Endodermal cell (in vitro differentiated cells): ENCODE measurements around the gene ARHGAP29. TPM values are rescaled to one million over a fixed set of nuclear protein-coding genes. Genes with fewer than 3 reads are reported as not detected.

Source experiments
- DNase-seq: peaks from one replicate; pipeline ENCODE4 v3.0.0-alpha.2; 2017
- H3K27ac ChIP-seq: 2 replicates; pipeline ENCODE4 v1.5.1; 2013; ENCODE audit warnings: mild to moderate bottlenecking, low read depth, low read length, moderate library complexity
- H3K27me3 ChIP-seq: 2 replicates; pipeline ENCODE4 v1.6.1; 2013; ENCODE audit warnings: mild to moderate bottlenecking, low read length, moderate library complexity; ENCODE audit not compliant: insufficient read depth, control insufficient read depth, poor library complexity, severe bottlenecking
- H3K36me3 ChIP-seq: 2 replicates; pipeline ENCODE4 v1.7.0; 2013; ENCODE audit warnings: mild to moderate bottlenecking, low read length, moderate library complexity; ENCODE audit not compliant: control insufficient read depth, insufficient read depth
- H3K4me1 ChIP-seq: one replicate; pipeline ENCODE4 v1.7.0; 2013; ENCODE audit warnings: low read length; ENCODE audit not compliant: control insufficient read depth, insufficient read depth
- H3K4me3 ChIP-seq: 2 replicates; pipeline ENCODE4 v1.5.1; 2013; ENCODE audit warnings: mild to moderate bottlenecking, low read length, moderate library complexity
- H3K9ac ChIP-seq: 2 replicates; pipeline ENCODE4 v1.6.1; 2013; ENCODE audit warnings: mild to moderate bottlenecking, low read length, moderate library complexity; ENCODE audit not compliant: poor library complexity, severe bottlenecking; ENCODE audit errors: extremely low read depth
- H3K9me3 ChIP-seq: 2 replicates; pipeline ENCODE4 v1.6.1; 2013; ENCODE audit warnings: mild to moderate bottlenecking, low read length, moderate library complexity; ENCODE audit not compliant: control insufficient read depth
- H3K27ac Mint-ChIP-seq: 2 replicates; pipeline ENCODE4 v1.8.0; 2020; ENCODE audit warnings: mixed read lengths
- H3K27me3 Mint-ChIP-seq: 2 replicates; pipeline ENCODE4 v1.8.0; 2021; ENCODE audit warnings: mild to moderate bottlenecking, mixed read lengths; ENCODE audit not compliant: insufficient read depth
- H3K36me3 Mint-ChIP-seq: 2 replicates; pipeline ENCODE4 v1.8.0; 2020; ENCODE audit warnings: low read depth, mixed read lengths
- H3K4me1 Mint-ChIP-seq: 2 replicates; pipeline ENCODE4 v1.8.0; 2020; ENCODE audit warnings: mixed read lengths
- H3K4me3 Mint-ChIP-seq: 2 replicates; pipeline ENCODE4 v1.8.0; 2020; ENCODE audit warnings: mild to moderate bottlenecking, moderate library complexity, mixed read lengths
- H3K9me3 Mint-ChIP-seq: 2 replicates; pipeline ENCODE4 v1.8.0; 2020; ENCODE audit warnings: mild to moderate bottlenecking, mixed read lengths
- CTCF ChIP-seq: fragments of 200-600 bp; sonication (generic); conservative IDR thresholded peaks from 2 replicates; pipeline ENCODE4 v1.5.0; 2021; ENCODE audit warnings: antibody characterized with exemption, mild to moderate bottlenecking
- WGBS, 2 experiments: methylation state at CpG; one replicate each; pipeline versions ENCODE4 v1.1.5 to v1.1.7; 2013; ENCODE audit warnings: missing lambda C conversion rate in 2 of 2, mixed read lengths in 1 of 2; ENCODE audit not compliant: insufficient coverage in 1 of 2, insufficient read length in 1 of 2; 5-methylcytosine and 5-hydroxymethylcytosine counted together
- total RNA-seq, 2 donors: library from RNA; stranded (reverse); fragmentation: NEBNext Ultra II Directional in 1 of 2; extraction: Animal tissue kit (Norgen Biotek cat#: 25700) in 1 of 2; gene quantifications; 2 replicates in 1 of 2; 3 replicates in 1 of 2; pipeline ENCODE4 v1.2.1, GENCODE V29; 2021

Gene ARHGAP29
- total RNA-seq, 2 donors from 2014 or later, result 31.5 to 38.9 TPM

- no peak for TF ChIP-seq CTCF
- Mint-ChIP-seq H3K36me3 (peaks cover 11% of the 10 kb centered on the region), H3K27me3 (peaks cover 44% of the 10 kb centered on the region), H3K4me3 (peak overlapping the region; percentile 76), H3K27ac (peak overlapping the region; percentile 80), H3K4me1 (peaks cover 19% of the 10 kb centered on the region), H3K9me3 (peaks cover 26% of the 10 kb centered on the region)
- peak; percentile 58 for DNase-seq
- 4% methylated on average over 11 of the region's 11 CpGs; no CpG with 5 or more reads in 1 of the 2 experiments for WGBS, 2 experiments
- H3K36me3 ChIP-seq, result no peaks in the 10 kb centered on the region
- H3K27me3 ChIP-seq, result peaks cover 45% of the 10 kb centered on the region
- H3K9me3 ChIP-seq, result peaks cover 26% of the 10 kb centered on the region
- H3K4me3 ChIP-seq, result peak overlapping the region; percentile 84
- H3K27ac ChIP-seq, result no peak overlapping the region
- H3K9ac ChIP-seq, result peak overlapping the region; percentile 32
- no peaks in the 10 kb centered on the region for H3K4me1 ChIP-seq
Measured at GRCh38 chr1:94246692-94247137, 9.3 kb upstream of the ARHGAP29 start.

GRCh38 chr1:94245747-94246438 lies 8.5 kb upstream of the ARHGAP29 start:
- H3K36me3 Mint-ChIP-seq, result peaks cover 11% of the 10 kb centered on the region
- DNase-seq, result no peak
- 83 to 89% methylated on average over 4 of the region's 5 CpGs for WGBS, 2 experiments
- Histone ChIP-seq H3K9me3 (peaks cover 26% of the 10 kb centered on the region), H3K27me3 (peaks cover 45% of the 10 kb centered on the region), H3K4me3 (peak overlapping the region; percentile 84), H3K9ac (no peak overlapping the region), H3K27ac (no peak overlapping the region), H3K4me1 (no peaks in the 10 kb centered on the region), H3K36me3 (no peaks in the 10 kb centered on the region)
- H3K4me1 Mint-ChIP-seq, result peaks cover 19% of the 10 kb centered on the region
- peaks cover 26% of the 10 kb centered on the region for H3K9me3 Mint-ChIP-seq
- TF ChIP-seq CTCF, result no peak
- H3K27me3 Mint-ChIP-seq, result peaks cover 44% of the 10 kb centered on the region
- H3K27ac Mint-ChIP-seq, result no peak overlapping the region
- peak overlapping the region; percentile 76 for H3K4me3 Mint-ChIP-seq

- H3K4me3 ChIP-seq, result no peak overlapping the region
- peaks cover 26% of the 10 kb centered on the region for H3K9me3 ChIP-seq
- DNase-seq, result no peak
- H3K9ac ChIP-seq, result no peak overlapping the region
- no peak overlapping the region for H3K4me3 Mint-ChIP-seq
- peaks cover 3% of the 10 kb centered on the region for H3K4me1 ChIP-seq
- TF ChIP-seq CTCF, result no peak
- no peak overlapping the region for H3K27ac Mint-ChIP-seq
- peaks cover 26% of the 10 kb centered on the region for H3K4me1 Mint-ChIP-seq
- no peak overlapping the region for H3K27ac ChIP-seq
- peaks cover 39% of the 10 kb centered on the region for H3K27me3 ChIP-seq
- peaks cover 26% of the 10 kb centered on the region for H3K9me3 Mint-ChIP-seq
- peaks cover 38% of the 10 kb centered on the region for H3K27me3 Mint-ChIP-seq
- H3K36me3 Mint-ChIP-seq, result peaks cover 11% of the 10 kb centered on the region
- H3K36me3 ChIP-seq, result no peaks in the 10 kb centered on the region
Measured at GRCh38 chr1:94244816-94245215, 7.4 kb upstream of the ARHGAP29 start.
